ENCODE measurements around the gene L3MBTL2.

DNA sequence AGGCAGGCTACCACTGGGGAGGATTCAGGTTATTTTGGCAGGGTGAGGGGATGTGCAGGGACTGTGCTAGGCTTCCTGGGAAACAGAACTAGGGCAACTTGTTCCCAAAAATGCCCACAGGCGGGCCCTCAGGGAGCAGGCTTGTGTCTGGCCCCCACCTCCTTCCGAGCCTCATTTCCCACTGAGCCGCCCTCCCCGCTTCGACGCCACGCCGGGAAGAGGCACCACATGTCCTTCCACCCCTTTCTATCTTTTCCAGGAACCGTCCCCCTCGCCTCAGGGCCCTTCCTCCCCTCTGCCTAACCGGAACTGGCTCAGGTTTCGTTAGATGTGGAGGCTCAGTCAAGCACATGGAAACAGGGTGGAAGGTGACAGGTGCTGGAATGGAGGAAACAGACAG is 45.0 kb downstream of the L3MBTL2 start:
- TF ChIP-seq EZH2 (optimal IDR thresholded peaks at IDR 0.05; ENCODE audit: low read depth, low read length) (no peak), EZH2phosphoT487 (IDR thresholded peaks at IDR 0.05; ENCODE audit: low read length) (no peak)
- TF ChIP-seq, protein P1, sequence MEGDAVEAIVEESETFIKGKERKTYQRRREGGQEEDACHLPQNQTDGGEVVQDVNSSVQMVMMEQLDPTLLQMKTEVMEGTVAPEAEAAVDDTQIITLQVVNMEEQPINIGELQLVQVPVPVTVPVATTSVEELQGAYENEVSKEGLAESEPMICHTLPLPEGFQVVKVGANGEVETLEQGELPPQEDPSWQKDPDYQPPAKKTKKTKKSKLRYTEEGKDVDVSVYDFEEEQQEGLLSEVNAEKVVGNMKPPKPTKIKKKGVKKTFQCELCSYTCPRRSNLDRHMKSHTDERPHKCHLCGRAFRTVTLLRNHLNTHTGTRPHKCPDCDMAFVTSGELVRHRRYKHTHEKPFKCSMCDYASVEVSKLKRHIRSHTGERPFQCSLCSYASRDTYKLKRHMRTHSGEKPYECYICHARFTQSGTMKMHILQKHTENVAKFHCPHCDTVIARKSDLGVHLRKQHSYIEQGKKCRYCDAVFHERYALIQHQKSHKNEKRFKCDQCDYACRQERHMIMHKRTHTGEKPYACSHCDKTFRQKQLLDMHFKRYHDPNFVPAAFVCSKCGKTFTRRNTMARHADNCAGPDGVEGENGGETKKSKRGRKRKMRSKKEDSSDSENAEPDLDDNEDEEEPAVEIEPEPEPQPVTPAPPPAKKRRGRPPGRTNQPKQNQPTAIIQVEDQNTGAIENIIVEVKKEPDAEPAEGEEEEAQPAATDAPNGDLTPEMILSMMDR (IDR thresholded peaks at IDR 0.05; ENCODE audit: low read length), result no peak

Data from MM.1S (cell line).